ENCODE measurements around the gene CRYL1.

Gene CRYL1

GRCh38 chr13:20401531-20401930 is 124.1 kb downstream of the CRYL1 start:
- TF ChIP-seq REST (IDR thresholded peaks at IDR 0.05; ENCODE audit: insufficient replicate concordance, low read depth) (no peak), CTCF (IDR thresholded peaks at IDR 0.05; ENCODE audit: insufficient read depth, low read length) (no peak), POLR2AphosphoS5 (IDR thresholded peaks at IDR 0.05; ENCODE audit: low read depth) (no peak), SPI1 (IDR thresholded peaks at IDR 0.05; ENCODE audit: borderline replicate concordance, low read depth) (no peak), GABPA (IDR thresholded peaks at IDR 0.05; ENCODE audit: low read depth) (no peak)
- DNase-seq (ENCODE audit: low read depth in 1 of 2, low spot score in 1 of 2) = no peak
- Histone ChIP-seq H3K27ac (replicated peaks) (no peak overlapping the region), H3K27me3 (ENCODE audit: insufficient read depth, poor library complexity, severe bottlenecking) (no peaks in the 10 kb centered on the region), H3K4me3 (replicated peaks; ENCODE audit: insufficient read depth, low read length) (no peak overlapping the region)

GRCh38 chr13:20400774-20401173 is 124.9 kb downstream of the CRYL1 start:
- TF ChIP-seq CTCF (IDR thresholded peaks at IDR 0.05; ENCODE audit: insufficient read depth, low read length) (no peak), GABPA (IDR thresholded peaks at IDR 0.05; ENCODE audit: low read depth) (no peak), SPI1 (IDR thresholded peaks at IDR 0.05; ENCODE audit: borderline replicate concordance, low read depth) (no peak), REST (IDR thresholded peaks at IDR 0.05; ENCODE audit: insufficient replicate concordance, low read depth) (no peak), POLR2AphosphoS5 (IDR thresholded peaks at IDR 0.05; ENCODE audit: low read depth) (no peak)
- Histone ChIP-seq H3K27ac (replicated peaks) (no peak overlapping the region), H3K27me3 (ENCODE audit: insufficient read depth, poor library complexity, severe bottlenecking) (no peaks in the 10 kb centered on the region), H3K4me3 (replicated peaks; ENCODE audit: insufficient read depth, low read length) (no peak overlapping the region)
- no peak for DNase-seq (ENCODE audit: low read depth in 1 of 2, low spot score in 1 of 2)

- no peak for DNase-seq (ENCODE audit: low read depth in 1 of 2, low spot score in 1 of 2)
- no peak overlapping the region for H3K27ac ChIP-seq (replicated peaks)
- no peaks in the 10 kb centered on the region for H3K27me3 ChIP-seq (ENCODE audit: insufficient read depth, poor library complexity, severe bottlenecking)
- TF ChIP-seq CTCF (IDR thresholded peaks at IDR 0.05; ENCODE audit: insufficient read depth, low read length) (no peak), GABPA (IDR thresholded peaks at IDR 0.05; ENCODE audit: low read depth) (no peak), SPI1 (IDR thresholded peaks at IDR 0.05; ENCODE audit: borderline replicate concordance, low read depth) (no peak), POLR2AphosphoS5 (IDR thresholded peaks at IDR 0.05; ENCODE audit: low read depth) (no peak), REST (IDR thresholded peaks at IDR 0.05; ENCODE audit: insufficient replicate concordance, low read depth) (no peak)
- H3K4me3 ChIP-seq (replicated peaks; ENCODE audit: insufficient read depth, low read length) = no peak overlapping the region
Observed at GRCh38 chr13:20399961-20400360, 125.7 kb downstream of the CRYL1 start.
